Smooth muscle cell (in vitro differentiated cells): Measurements from ENCODE around the gene SDK1. TPM values are rescaled to one million over a fixed set of nuclear protein-coding genes. Genes with fewer than 3 reads are reported as not detected.

Source experiments
- DNase-seq: peaks from one replicate; lab custom pipeline; 2025; ENCODE audit not compliant: unreplicated experiment; lab: John Stamatoyannopoulos, UW
- H2AFZ ChIP-seq: fragments of 200-600 bp; sonication (generic); 2 replicates; pipeline ENCODE4 v1.6.0; 2016; ENCODE audit warnings: antibody characterized with exemption, low read depth, mild to moderate bottlenecking
- H3F3A ChIP-seq: fragments of 200-600 bp; sonication (generic); 2 replicates; pipeline ENCODE4 v1.6.0; 2017; ENCODE audit warnings: antibody characterized with exemption, low read depth
- H3K27ac ChIP-seq: fragments of 200-600 bp; sonication (generic); 2 replicates; pipeline ENCODE4 v1.5.1; 2016; ENCODE audit warnings: low read depth, mild to moderate bottlenecking
- H3K27me3 ChIP-seq: fragments of 200-600 bp; sonication (generic); 2 replicates; pipeline ENCODE4 v1.6.1; 2016; ENCODE audit warnings: low read depth, mild to moderate bottlenecking
- H3K36me3 ChIP-seq: fragments of 200-600 bp; sonication (generic); 2 replicates; pipeline ENCODE4 v1.5.1; 2016; ENCODE audit warnings: low read depth
- H3K4me1 ChIP-seq: fragments of 200-600 bp; sonication (generic); 2 replicates; pipeline ENCODE4 v1.5.1; 2016; ENCODE audit warnings: low read depth
- H3K4me2 ChIP-seq: fragments of 200-600 bp; sonication (generic); 2 replicates; pipeline ENCODE4 v1.6.0; 2016; ENCODE audit warnings: mild to moderate bottlenecking
- H3K4me3 ChIP-seq: fragments of 200-600 bp; sonication (generic); 2 replicates; pipeline ENCODE4 v1.5.1; 2016; ENCODE audit warnings: mild to moderate bottlenecking
- H3K79me2 ChIP-seq: fragments of 200-600 bp; sonication (generic); 2 replicates; pipeline ENCODE4 v1.6.0; 2016; ENCODE audit warnings: low read depth, mild to moderate bottlenecking
- H3K9ac ChIP-seq: fragments of 200-600 bp; sonication (generic); 2 replicates; pipeline ENCODE4 v1.6.0; 2016; ENCODE audit warnings: low read depth
- H3K9me3 ChIP-seq: fragments of 200-600 bp; sonication (generic); replicated peaks from 2 replicates; pipeline ENCODE4 v1.5.1; 2016; ENCODE audit warnings: low read depth
- H4K20me1 ChIP-seq: fragments of 200-600 bp; sonication (generic); 2 replicates; pipeline ENCODE4 v1.6.0; 2016; ENCODE audit warnings: low read depth
- WGBS: methylation state at CpG from one replicate; pipeline ENCODE4 v1.1.7; 2016; ENCODE audit warnings: low lambda C conversion rate; 5-methylcytosine and 5-hydroxymethylcytosine counted together
- polyA plus RNA-seq: library from polyadenylated mRNA; unstranded; fragments of >200 nt; fragmentation: Nextera tagmentation; extraction: Ambion mirVana; gene quantifications from 2 replicates; pipeline ENCODE4 v1.2.1, GENCODE V29; 2016
- total RNA-seq: library from RNA; depleted of rRNA; stranded (reverse); fragments of >200 nt; gene quantifications from 2 replicates; pipeline ENCODE4 v1.2.3, GENCODE V29; 2014
- TF ChIP-seq, protein P1 (sequence below): fragments of 200-600 bp; sonication (generic); IDR thresholded peaks from 2 replicates; pipeline ENCODE4 v1.5.1; 2017; ENCODE audit warnings: borderline replicate concordance, mild to moderate bottlenecking, antibody characterized with exemption; ENCODE audit not compliant: insufficient read depth, poor library complexity, severe bottlenecking

SDK1 gene
- total and polyA plus RNA-seq, 2 experiments from 2014 or later = 1.1 to 2.5 TPM

DNA sequence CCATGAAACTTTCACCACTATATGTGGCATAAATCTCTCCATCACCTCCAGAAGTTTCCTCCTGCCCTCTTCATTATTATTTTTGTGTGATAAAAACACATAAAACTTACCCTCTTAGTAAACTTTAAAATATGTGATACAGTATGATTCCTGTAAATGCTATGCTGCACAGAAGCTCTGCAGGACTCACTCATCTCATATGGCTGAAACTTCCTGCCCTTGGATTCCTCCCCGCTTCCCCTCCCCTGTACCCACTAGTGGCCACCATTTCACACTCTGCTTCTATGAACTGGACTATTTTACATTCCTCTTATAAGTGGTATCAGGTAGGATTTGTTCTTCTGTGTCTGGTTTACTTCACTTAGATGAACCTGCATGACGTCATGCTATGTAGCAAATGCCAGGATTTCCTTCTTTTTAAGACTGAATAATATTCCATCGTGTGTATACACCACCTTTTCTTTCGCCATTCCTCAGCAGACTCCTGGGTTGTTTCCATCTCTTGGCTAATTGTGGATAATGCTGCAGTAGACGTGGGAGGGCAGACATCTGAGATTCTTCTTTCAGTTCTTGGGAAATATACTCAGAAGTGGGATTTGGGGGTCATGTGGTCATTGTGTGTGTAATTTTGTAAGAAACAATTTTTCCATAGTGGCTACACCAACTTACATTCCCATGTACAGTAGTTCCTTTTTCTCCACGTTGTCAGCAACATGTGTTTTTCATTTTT lies 335.2 kb downstream of the SDK1 start:
- Histone ChIP-seq H4K20me1 (no peaks in the 10 kb centered on the region), H3K4me1 (no peaks in the 10 kb centered on the region), H3K79me2 (no peaks in the 10 kb centered on the region), H3K4me2 (no peak overlapping the region), H3F3A (no peaks in the 10 kb centered on the region), H3K9me3 (no peaks in the 10 kb centered on the region), H3K4me3 (no peak overlapping the region), H3K36me3 (no peaks in the 10 kb centered on the region), H3K27me3 (no peaks in the 10 kb centered on the region), H3K27ac (no peak overlapping the region), H3K9ac (no peak overlapping the region), H2AFZ (no peak overlapping the region)
- no peak for DNase-seq
- 77% methylated on average over 6 of the region's 6 CpGs for WGBS
- TF ChIP-seq, protein P1, sequence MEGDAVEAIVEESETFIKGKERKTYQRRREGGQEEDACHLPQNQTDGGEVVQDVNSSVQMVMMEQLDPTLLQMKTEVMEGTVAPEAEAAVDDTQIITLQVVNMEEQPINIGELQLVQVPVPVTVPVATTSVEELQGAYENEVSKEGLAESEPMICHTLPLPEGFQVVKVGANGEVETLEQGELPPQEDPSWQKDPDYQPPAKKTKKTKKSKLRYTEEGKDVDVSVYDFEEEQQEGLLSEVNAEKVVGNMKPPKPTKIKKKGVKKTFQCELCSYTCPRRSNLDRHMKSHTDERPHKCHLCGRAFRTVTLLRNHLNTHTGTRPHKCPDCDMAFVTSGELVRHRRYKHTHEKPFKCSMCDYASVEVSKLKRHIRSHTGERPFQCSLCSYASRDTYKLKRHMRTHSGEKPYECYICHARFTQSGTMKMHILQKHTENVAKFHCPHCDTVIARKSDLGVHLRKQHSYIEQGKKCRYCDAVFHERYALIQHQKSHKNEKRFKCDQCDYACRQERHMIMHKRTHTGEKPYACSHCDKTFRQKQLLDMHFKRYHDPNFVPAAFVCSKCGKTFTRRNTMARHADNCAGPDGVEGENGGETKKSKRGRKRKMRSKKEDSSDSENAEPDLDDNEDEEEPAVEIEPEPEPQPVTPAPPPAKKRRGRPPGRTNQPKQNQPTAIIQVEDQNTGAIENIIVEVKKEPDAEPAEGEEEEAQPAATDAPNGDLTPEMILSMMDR = no peak

DNA sequence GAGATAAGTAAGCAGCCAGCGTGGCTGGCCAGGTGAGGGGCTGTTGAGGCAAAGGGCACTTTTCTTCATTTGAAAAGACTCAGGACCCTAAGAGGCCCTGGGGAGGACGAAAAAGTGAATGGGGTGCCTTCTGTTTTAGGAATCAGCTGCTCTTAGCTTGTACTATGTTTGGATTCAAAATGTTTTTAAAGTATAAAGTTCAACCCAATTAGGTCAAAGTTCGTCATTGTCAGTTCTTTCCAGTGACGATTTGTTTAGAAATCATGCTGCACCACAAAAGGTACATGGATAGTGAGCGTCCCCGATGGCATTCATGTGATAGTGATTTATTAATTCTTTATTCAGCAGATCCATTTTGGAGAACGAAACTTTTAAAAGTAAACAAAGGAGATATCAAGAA lies 338.2 kb downstream of the SDK1 start:
- H2AFZ ChIP-seq = no peak overlapping the region
- no peak overlapping the region for H3K27ac ChIP-seq
- no peak for DNase-seq
- no peaks in the 10 kb centered on the region for H3K36me3 ChIP-seq
- no peaks in the 10 kb centered on the region for H3F3A ChIP-seq
- H3K4me2 ChIP-seq = no peak overlapping the region
- H3K4me1 ChIP-seq = no peaks in the 10 kb centered on the region
- WGBS = 90% methylated on average over 7 of the region's 7 CpGs
- no peaks in the 10 kb centered on the region for H3K27me3 ChIP-seq
- H4K20me1 ChIP-seq = no peaks in the 10 kb centered on the region
- no peak overlapping the region for H3K4me3 ChIP-seq
- no peaks in the 10 kb centered on the region for H3K9me3 ChIP-seq
- no peaks in the 10 kb centered on the region for H3K79me2 ChIP-seq
- TF ChIP-seq, protein P1 = no peak
- H3K9ac ChIP-seq = no peak overlapping the region

DNA sequence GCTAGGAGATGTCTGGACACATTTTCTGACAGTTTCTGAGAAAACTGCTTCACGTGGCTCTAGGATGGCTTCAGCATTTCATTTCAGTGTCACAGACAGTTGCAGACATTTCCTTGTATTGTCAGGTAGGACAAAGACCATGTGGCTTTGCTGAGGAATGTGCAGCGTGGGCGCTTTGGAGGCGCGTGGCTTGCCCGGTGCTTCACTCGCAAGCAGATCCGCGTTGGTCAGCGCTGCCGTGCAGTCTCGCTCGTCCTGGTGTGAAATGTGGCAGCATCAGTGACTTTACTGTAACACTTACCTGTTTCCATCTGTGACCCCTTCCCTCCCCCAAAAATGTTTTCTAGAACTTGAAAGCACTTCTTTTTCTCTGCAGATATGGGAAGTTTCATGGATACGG lies 340.5 kb downstream of the SDK1 start:
- Histone ChIP-seq H3K36me3 (no peaks in the 10 kb centered on the region), H4K20me1 (no peaks in the 10 kb centered on the region), H3K4me3 (no peak overlapping the region), H3K9ac (no peak overlapping the region), H2AFZ (no peak overlapping the region), H3K4me1 (no peaks in the 10 kb centered on the region), H3K4me2 (no peak overlapping the region), H3K79me2 (no peaks in the 10 kb centered on the region), H3K27ac (no peak overlapping the region), H3K27me3 (no peaks in the 10 kb centered on the region), H3K9me3 (no peaks in the 10 kb centered on the region), H3F3A (no peaks in the 10 kb centered on the region)
- no peak for DNase-seq
- TF ChIP-seq, protein P1 = no peak
- WGBS = 96% methylated on average over 14 of the region's 14 CpGs

DNA sequence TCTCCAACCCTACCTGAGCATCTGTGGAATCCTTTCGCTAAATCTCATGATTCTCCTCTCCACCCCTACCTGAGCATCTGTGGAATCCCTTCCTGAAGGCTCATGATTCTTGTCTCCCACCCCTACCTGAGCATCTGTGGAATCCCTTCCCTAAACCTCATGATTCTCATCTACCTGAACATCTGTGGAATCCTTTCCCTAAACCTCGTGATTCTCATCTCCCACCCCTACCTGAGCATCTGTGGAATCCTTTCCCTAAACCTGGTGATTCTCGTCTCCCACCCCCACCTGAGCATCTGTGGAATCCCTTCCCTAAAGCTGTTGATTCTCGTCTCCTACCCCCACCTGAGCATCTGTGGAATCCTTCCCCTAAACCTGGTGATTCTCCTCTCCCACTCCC lies 342.0 kb downstream of the SDK1 start:
- no peaks in the 10 kb centered on the region for H3K4me1 ChIP-seq
- 89% methylated on average over 4 of the region's 4 CpGs for WGBS
- TF ChIP-seq, protein P1 = no peak

More for the DNA sequence above, 342.0 kb downstream of the SDK1 start:
- H3K4me2 ChIP-seq = no peak overlapping the region
- no peaks in the 10 kb centered on the region for H4K20me1 ChIP-seq
- DNase-seq = no peak
- no peaks in the 10 kb centered on the region for H3K79me2 ChIP-seq
- H3K27me3 ChIP-seq = no peaks in the 10 kb centered on the region
- no peak overlapping the region for H3K4me3 ChIP-seq
- H3K9me3 ChIP-seq = no peaks in the 10 kb centered on the region
- H3K36me3 ChIP-seq = no peaks in the 10 kb centered on the region
- H3K27ac ChIP-seq = no peak overlapping the region
- H2AFZ ChIP-seq = no peak overlapping the region
- H3K9ac ChIP-seq = no peak overlapping the region
- no peaks in the 10 kb centered on the region for H3F3A ChIP-seq
